Measurements from ENCODE around the gene CHRNA1. TPM values are rescaled to one million over a fixed set of nuclear protein-coding genes. Genes with fewer than 3 reads are reported as not detected.

CHRNA1 gene
- total RNA-seq, 2 experiments from 2014 or later: 0.17 to 0.19 TPM

GRCh38 chr2:174774886-174775285, 10.6 kb upstream of the CHRNA1 start:
- Histone ChIP-seq H3K4me1 (ENCODE audit: insufficient read depth, low read length) (peaks cover 45% of the 10 kb centered on the region), H3K36me3 (ENCODE audit: insufficient read depth, low read length) (no peaks in the 10 kb centered on the region), H3K27me3 (ENCODE audit: control insufficient read depth in 1 of 2, insufficient read depth in 2 of 2, low read length in 2 of 2) (no peaks in the 10 kb centered on the region), H3K27ac (ENCODE audit: low read depth in 1 of 2, low read length in 2 of 2) (no peak overlapping the region), H3K4me3 (ENCODE audit: low read length) (no peak overlapping the region), H3K9me3 (ENCODE audit: control insufficient read depth in 1 of 2, insufficient read depth in 1 of 2, low read length in 2 of 2) (no peaks in the 10 kb centered on the region)
- ChIA-PET CTCF (interaction anchor here (1.3 to 1.8 kb wide), 2 partner anchors 17 to 26 kb away, joined by 3 to 7 read pairs; no protein-coding TSS in a partner anchor), POLR2A (no interaction called here)
- peak overlapping the region; percentile 1 for H3K27ac Mint-ChIP-seq
- H3K4me3 Mint-ChIP-seq: no peak overlapping the region
- no peaks in the 10 kb centered on the region for H3K9me3 Mint-ChIP-seq
- no peak for DNase-seq
- ATAC-seq (ENCODE audit: poor library complexity): no peak
- no peaks in the 10 kb centered on the region for H3K36me3 Mint-ChIP-seq (ENCODE audit: low read depth)
- peaks cover 54% of the 10 kb centered on the region for H3K4me1 Mint-ChIP-seq (ENCODE audit: low read depth)
- intact Hi-C loops (cut with DNase I, micrococcal nuclease): loop anchor here (5.0 to 10.0 kb wide), 3 partner anchors 132 to 230 kb away; partner anchors contain the start of gene CHN1 (in 1 of the 2)
- no peaks in the 10 kb centered on the region for H3K27me3 Mint-ChIP-seq
- TF ChIP-seq CTCF (IDR thresholded peaks at IDR 0.05): no peak

- DNase-seq (no peak), ATAC-seq (ENCODE audit: poor library complexity) (no peak)
- CTCF ChIA-PET: no interaction called here
- Mint-ChIP-seq H3K4me1 (ENCODE audit: low read depth) (peaks cover 39% of the 10 kb centered on the region), H3K36me3 (ENCODE audit: low read depth) (no peaks in the 10 kb centered on the region), H3K27ac (peak overlapping the region; percentile 60), H3K27me3 (no peaks in the 10 kb centered on the region), H3K9me3 (no peaks in the 10 kb centered on the region), H3K4me3 (no peak overlapping the region)
- Histone ChIP-seq H3K27me3 (ENCODE audit: control insufficient read depth in 1 of 2, insufficient read depth in 2 of 2, low read length in 2 of 2) (no peaks in the 10 kb centered on the region), H3K9me3 (ENCODE audit: control insufficient read depth in 1 of 2, insufficient read depth in 1 of 2, low read length in 2 of 2) (no peaks in the 10 kb centered on the region), H3K4me3 (ENCODE audit: low read length) (no peak overlapping the region), H3K4me1 (ENCODE audit: insufficient read depth, low read length) (peaks cover 28% of the 10 kb centered on the region), H3K36me3 (ENCODE audit: insufficient read depth, low read length) (no peaks in the 10 kb centered on the region), H3K27ac (ENCODE audit: low read depth in 1 of 2, low read length in 2 of 2) (no peak overlapping the region)
- intact Hi-C loops (cut with DNase I, micrococcal nuclease): loop anchor here (5.0 to 10.0 kb wide), 3 partner anchors 134 to 232 kb away; partner anchors contain the start of gene CHN1 (in 1 of the 2)
- POLR2A ChIA-PET: no interaction called here
- no peak for TF ChIP-seq CTCF (IDR thresholded peaks at IDR 0.05)
These were observed 8.9 kb upstream of the CHRNA1 start for GRCh38 chr2:174773215-174773614.

GRCh38 chr2:174772472-174772801, 8.2 kb upstream of the CHRNA1 start:
- Histone ChIP-seq H3K9me3 (ENCODE audit: control insufficient read depth in 1 of 2, insufficient read depth in 1 of 2, low read length in 2 of 2) (no peaks in the 10 kb centered on the region), H3K4me1 (ENCODE audit: insufficient read depth, low read length) (peaks cover 21% of the 10 kb centered on the region), H3K36me3 (ENCODE audit: insufficient read depth, low read length) (no peaks in the 10 kb centered on the region), H3K27ac (ENCODE audit: low read depth in 1 of 2, low read length in 2 of 2) (no peak overlapping the region), H3K4me3 (ENCODE audit: low read length) (no peak overlapping the region), H3K27me3 (ENCODE audit: control insufficient read depth in 1 of 2, insufficient read depth in 2 of 2, low read length in 2 of 2) (no peaks in the 10 kb centered on the region)
- Mint-ChIP-seq H3K9me3 (no peaks in the 10 kb centered on the region), H3K4me1 (ENCODE audit: low read depth) (peaks cover 31% of the 10 kb centered on the region), H3K36me3 (ENCODE audit: low read depth) (no peaks in the 10 kb centered on the region), H3K27ac (no peak overlapping the region), H3K4me3 (no peak overlapping the region), H3K27me3 (no peaks in the 10 kb centered on the region)
- ATAC-seq (ENCODE audit: poor library complexity) (no peak), DNase-seq (no peak)
- ChIA-PET POLR2A (no interaction called here), CTCF (interaction anchor here (1.3 to 1.9 kb wide), 3 partner anchors 23 to 217 kb away, joined by 7 to 9 read pairs (median 8); no protein-coding TSS in a partner anchor)
- intact Hi-C loops (cut with DNase I, micrococcal nuclease): loop anchor here (5.0 to 10.0 kb wide), 3 partner anchors 135 to 232 kb away; partner anchors contain the start of gene CHN1 (in 1 of the 2)
- no peak for TF ChIP-seq CTCF (IDR thresholded peaks at IDR 0.05)

Data from CD4-positive, alpha-beta T cell (primary cell).